Keratinocyte (primary cell): ENCODE results near the gene FST.

Source experiments
- CTCF ChIP-seq, 3 experiments: IDR thresholded peaks in 1 of 3; conservative IDR thresholded peaks in 1 of 3; optimal IDR thresholded peaks in 1 of 3; 2 replicates in 2 of 3; 3 replicates in 1 of 3; pipeline versions ENCODE3 to v1.5.1; 2011; ENCODE audit warnings: low read length in 3 of 3, mild to moderate bottlenecking in 3 of 3, moderate library complexity in 2 of 3, control low read depth in 1 of 3, inconsistent platforms in 1 of 3; ENCODE audit not compliant: insufficient read depth in 2 of 3; ENCODE audit errors: extremely low read depth in 1 of 3
- EZH2 ChIP-seq: IDR thresholded peaks from one replicate; pipeline ENCODE4 v1.6.1; 2012; ENCODE audit warnings: inconsistent platforms, mild to moderate bottlenecking, low read length, moderate library complexity

GRCh38 chr5:53456366-53456765, 24.1 kb upstream of the FST start:
- TF ChIP-seq EZH2, result no peak
- TF ChIP-seq CTCF (optimal IDR thresholded peaks at IDR 0.05 in 1 of 3, IDR thresholded peaks at IDR 0.05 in 1 of 3, conservative IDR thresholded peaks at IDR 0.05 in 1 of 3; ENCODE audit: extremely low read depth in 1 of 3, insufficient read depth in 2 of 3, low read length in 3 of 3), result no peak
